Effector CD4-positive, alpha-beta T cell (primary cell): ENCODE measurements around the gene GSE1.

Source experiments
- DNase-seq: peaks from one replicate; pipeline ENCODE4 v3.0.0-alpha.2; 2020

Gene GSE1

DNA sequence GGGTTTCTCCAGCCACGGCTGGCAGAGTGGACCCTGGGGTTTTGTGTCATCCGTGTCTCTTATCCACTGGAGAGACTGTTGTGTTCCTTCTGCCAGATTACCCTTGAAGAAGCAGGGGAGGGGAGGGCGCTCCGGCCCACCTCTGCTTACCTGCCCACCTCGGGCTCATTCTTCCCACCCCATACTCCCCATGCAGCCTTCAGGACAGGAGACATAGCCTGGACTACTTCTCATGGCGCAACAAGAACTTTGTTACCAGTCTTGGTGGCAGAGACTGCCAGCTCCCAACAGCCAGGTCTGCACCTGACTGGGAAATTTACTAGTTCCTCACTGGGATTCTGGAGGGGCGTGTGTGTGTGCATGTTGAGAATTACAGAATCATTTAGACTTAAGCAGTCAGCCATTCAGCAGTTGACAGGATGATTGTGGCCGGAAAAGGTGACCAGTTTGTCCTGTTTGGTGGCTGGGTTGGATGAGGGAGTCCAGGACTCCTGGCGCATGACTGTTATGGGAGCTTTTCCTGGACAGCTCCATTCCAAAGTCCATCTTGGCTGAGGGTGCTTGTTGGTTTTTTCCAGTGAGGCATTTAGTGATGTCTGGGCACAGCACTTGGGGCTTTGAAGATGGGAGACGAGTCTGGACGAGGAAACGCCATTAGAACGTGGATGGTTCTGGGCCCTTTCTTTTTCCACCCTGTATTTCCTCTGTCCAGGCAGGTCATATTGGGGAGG lies 8.7 kb downstream of the GSE1 start:
- DNase-seq, result no peak

DNA sequence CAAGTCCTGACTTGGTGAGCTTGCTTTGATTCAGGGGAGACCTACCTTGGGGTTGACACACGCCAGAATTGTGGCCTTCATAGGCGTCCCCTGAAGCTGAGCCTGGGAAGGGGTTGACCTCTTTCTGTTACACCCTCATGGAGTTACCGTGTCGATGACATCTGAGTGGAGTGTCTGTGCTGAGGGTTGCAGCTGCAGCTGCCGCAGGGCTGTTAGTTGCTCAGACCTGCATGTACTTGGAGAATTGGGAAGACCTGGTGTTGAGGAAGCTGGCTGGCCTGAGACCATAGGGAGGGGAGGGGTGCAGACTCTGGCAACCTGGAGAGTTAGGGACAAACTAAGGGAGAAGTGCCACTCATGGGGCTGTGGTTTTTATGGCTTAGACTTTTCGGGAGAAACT lies 9.6 kb downstream of the GSE1 start:
- no peak for DNase-seq

DNA sequence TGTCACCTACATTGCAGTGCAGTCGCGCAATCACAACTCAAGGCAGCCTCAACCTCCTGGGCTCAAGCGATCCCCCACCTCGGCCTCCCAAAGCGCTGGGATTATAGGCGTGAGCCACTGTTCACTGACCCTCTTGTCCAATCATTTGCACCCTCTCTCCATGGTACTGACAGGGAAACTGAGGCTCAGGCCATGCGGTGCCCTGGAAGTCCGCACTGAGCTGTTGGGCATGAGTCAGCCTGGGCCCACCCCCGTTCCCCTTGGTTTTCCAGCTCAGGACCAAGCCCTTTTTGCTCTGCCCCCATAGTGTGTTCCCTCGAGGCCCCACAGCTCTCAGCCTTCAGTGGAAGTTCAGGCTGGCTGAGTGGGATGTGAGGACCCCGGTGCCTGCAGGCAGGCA lies 10.1 kb downstream of the GSE1 start:
- DNase-seq, result no peak

DNA sequence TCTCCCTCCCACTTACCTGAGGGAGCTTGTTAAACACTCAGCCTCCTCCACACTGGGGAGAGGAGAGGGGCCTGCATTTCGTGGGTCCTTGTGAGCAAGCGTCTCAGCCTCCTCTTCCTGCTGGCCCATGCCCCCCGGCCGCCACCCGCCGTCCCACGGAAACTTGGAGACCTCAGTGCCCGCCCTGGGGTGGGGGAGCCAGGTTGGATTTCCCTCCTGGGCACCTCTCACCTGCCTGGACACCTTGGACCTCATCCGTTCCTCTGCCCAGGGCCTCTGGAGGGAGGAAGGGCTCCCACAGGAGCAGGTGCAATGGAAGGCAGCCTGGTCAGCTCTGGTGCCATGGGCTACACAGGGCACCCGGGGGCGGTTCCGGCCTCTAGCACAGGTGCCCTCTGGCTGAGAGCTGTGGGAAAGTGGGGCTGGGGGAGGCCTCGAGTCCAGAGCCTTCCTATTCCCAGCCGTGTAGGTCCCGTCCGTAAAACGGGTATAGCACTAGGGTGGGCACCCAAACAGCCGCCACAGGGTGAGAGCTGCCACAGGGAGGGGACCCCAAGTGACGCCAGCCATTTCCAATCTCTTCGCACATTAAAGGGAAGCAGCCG lies 11.0 kb downstream of the GSE1 start:
- DNase-seq, result no peak

DNA sequence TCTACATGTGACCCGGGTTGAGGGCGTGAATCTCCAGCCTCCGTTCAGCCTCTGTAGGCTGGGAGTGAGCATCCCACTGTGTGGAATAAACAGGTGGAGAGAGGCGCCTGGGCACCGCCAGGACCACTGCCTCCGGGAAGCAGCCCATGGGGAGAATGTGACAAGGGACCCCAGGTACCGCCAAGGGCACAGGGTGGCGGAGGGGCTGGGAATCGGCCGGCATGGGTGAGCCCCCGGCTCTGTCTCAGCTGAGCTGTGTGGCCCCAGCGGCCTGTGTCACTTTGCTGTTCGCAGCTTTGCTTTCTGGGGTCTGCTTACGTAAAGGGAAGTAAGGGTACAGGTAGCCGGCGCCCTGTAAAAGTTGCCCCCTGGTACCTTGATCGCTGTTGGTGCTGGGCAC lies 11.5 kb downstream of the GSE1 start:
- DNase-seq, result no peak

DNA sequence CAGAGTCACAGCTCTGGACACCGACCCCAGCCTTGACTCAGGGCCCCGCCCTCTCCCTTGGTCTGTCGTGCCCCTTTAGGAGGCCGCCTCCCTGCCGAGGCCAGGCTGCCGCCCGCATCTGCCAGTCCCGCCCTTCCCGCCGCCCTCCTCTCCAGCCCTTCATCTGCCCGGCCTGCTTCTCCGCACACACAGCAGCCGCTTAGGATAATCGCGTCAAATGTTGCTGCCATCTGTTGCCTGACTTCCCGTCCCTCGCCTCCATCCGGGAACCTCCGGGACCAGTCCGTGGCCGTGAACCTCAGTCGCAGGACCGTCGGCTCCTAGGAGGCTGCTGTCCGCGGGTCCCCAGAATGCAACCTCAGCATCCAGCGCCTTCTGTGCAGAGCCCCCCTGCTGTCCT lies 11.9 kb downstream of the GSE1 start:
- DNase-seq, result no peak

DNA sequence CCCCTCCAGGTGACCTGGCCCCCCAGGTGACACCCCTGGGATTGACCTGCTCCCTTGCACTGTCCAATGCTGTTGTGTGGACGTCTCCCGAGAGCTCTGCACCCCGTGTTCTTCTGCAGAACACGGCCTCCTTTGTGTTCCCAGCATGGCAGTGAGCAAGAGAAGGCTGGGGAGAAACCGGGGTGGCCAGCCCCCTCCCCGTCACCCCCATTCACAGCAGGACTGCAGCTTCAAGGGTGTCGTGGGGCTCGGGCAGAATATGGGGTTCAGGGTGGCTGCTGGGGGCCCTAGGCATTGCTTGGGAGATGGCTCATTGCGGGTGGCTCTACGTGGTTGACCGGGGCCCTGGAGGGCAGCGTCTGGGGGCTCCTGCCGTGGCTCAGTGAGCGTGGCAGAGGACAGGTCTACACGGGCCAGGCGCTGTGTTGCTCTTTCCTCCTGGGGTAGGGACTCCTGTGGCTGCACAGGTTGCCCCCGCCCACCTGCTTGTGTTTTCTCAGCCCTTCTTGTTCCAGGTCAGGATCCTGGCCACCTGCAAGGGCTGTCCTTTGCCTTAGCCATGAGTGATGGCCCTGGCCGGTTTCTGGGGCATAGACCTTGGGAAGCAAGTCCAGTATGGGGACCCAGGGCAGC lies 12.5 kb downstream of the GSE1 start:
- DNase-seq, result no peak

DNA sequence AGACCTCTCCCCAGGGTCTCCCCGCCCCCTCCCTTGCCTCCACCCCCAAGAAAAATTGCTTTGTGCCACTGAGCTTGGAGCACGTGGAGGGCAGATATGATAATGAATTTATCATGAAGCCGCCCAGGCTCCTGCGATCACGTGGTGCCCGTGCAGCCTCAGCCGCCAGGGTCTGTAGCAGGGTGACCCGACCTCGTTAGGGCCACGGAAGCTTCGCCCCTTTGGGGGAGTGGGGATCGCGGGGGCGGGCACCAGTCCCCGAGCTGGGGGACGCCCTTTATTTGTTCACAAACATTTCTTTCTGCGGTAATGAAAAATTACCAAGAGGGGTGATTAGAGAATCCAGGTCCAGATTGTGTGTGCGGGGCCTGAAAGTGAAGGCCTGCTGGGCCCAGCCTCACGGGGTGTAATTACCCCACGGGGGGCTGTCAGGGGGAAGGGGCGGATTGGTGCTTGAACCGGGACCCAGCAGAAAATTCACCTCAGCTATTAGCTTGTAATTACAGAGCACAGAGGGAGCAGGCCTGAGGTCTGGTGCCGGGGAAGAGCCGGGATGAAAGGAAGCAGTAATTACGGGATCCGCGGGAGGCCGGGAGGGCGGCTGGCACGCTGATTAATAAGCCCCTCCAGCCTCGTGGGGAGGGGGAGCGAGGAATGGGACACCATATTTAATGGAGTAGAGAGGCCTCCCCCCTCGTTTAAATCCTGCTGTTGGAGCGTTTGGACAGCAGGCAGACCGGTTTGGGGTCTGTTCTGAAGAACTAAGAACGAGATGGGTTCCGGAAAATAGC lies 13.3 kb downstream of the GSE1 start:
- no peak for DNase-seq

DNA sequence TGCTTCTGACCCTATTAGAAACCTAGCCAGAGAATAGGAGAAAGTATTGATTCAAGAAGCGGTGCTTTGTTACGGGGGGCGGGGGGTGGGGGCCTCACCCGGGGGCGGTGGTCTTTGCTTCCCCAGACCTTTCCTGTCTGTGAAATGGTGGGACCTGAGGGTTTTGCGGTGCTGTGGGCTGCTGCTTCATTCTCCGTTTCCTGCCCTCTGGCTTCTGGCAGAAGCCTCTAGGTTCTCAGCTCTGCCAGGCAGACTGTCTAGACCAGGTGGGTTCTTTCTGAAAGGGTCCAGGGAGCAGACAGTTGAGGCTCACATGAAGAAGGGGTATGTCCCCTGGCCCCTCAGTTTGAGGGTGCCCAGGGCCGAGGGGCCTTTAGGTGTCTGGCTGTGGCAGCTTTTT lies 14.0 kb downstream of the GSE1 start:
- DNase-seq, result no peak

DNA sequence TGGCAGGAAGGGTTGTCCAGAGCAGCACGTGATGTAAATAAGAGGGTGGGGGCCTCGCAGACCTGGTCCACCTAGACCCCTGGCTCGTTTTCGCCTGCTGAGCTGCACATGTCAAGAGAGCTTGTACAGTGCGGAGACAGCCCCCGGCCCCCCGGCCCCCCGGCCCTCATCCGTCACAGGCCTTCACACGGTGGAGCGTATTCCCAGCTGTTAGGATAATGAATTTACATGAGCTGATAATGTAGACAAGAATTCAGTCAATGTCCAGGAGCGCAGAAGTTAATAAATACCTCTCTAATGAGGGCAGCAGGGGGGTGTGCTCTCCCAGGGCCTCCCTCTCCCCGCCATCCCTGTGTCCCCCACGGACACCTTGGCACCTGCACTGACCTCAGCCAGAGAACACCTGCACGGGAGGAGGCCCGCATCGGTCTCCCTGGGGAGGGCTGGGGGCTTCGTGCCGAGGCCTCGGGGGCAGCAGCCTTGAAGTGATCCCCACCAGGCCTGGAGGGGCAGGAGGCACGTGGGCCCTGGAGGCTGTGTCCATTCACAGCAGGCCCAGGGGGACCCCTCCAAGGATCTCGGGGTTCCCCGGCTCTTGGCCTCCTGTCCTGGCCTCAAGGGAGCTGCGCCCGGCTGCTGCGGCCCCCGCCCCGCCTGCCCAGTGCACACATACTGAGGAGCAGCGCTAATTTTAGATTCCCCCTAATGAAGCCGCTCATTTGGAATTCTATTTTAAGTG lies 14.6 kb downstream of the GSE1 start:
- DNase-seq, result no peak

DNA sequence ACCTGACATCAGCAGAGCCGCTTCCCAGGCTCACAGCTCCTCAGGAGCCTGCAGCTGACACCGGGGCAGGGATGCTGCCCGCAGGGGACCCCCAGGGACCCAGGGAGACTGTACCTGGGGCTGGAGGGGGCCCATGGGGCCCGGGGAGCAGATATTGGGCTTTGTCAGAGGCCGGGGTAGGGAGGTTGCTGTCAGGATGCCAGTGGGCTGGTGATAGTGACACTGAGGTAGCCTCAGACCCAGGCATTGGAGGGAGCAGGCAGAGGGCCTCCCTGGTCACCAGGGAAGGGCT lies 15.1 kb downstream of the GSE1 start:
- DNase-seq, result no peak

DNA sequence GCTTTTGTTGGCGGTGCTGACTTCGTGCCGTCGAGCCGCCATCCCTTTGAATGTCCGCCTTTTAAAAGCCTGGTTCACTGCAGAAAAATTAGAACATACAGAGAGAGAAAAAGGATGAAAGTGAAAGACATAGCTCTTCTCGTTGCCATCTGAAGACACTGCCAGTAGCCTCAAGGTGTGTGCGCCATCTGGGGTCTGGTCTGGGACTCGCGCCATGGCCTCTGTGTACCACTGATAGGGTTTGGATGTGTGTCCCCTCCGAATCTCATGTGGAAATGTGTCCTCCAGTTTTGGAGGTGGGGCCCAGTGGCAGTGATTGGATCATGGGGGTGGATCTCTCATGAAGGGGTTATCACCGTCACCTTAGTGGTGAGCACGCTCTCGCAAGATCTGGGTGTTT lies 15.5 kb downstream of the GSE1 start:
- DNase-seq, result no peak

DNA sequence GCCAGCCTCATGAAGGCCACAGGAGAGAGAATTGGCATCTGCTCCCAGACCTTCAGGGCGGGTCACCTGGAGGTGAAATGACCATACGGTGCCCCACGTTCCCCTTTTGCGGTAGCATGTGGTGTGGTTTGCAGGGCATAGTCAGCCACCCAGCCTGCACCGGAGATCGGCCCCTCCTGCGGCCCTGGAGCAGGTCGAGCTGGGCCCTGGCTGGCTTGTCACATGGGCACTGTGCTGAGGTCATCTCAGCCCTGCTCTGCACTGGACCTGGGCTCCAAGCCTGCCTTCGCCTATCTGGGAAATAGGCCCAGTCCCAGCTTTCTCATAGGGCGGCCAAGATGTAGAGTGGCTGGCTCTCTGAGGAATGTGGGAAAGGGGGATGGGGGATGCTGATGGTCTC lies 16.2 kb downstream of the GSE1 start:
- no peak for DNase-seq

DNA sequence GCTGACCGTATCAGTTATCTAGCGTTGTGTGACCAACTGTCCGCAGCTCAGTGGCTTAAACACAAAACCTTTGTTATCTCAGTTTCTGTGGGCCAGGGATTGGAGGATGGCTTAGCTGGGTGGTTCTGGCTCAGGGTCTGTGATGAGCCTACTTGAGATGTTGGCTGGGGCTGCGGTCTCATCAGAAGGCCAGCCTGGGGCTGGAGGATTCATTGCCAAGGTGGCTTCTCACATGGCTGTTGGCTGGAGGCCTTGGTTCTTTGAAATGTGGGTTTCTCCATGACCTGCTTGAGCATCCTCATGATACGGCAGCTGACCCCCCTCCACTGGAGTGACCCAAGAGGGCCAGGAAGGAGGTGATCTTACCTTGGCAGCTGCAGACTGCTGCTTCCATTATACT lies 16.7 kb downstream of the GSE1 start:
- DNase-seq, result no peak

DNA sequence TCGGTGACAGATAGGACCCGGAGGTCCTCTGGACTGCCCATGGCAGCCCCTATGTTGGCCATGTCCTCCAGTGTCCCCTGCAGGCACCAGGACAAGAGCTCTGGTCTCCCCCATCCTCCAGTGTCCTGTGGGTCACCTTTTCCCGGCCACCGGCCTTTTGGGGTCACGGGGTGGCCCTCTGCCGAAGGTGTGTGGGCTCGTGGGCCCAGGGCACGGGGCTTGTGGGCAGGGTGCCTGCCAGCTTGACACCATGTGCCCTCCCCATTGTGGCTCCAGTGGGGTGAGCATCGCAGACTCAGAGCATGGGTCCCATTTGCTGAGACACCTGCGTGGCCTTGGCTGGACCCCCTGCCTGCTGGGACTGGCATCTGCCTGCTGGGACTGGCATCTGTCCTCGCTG lies 18.1 kb downstream of the GSE1 start:
- DNase-seq, result no peak

DNA sequence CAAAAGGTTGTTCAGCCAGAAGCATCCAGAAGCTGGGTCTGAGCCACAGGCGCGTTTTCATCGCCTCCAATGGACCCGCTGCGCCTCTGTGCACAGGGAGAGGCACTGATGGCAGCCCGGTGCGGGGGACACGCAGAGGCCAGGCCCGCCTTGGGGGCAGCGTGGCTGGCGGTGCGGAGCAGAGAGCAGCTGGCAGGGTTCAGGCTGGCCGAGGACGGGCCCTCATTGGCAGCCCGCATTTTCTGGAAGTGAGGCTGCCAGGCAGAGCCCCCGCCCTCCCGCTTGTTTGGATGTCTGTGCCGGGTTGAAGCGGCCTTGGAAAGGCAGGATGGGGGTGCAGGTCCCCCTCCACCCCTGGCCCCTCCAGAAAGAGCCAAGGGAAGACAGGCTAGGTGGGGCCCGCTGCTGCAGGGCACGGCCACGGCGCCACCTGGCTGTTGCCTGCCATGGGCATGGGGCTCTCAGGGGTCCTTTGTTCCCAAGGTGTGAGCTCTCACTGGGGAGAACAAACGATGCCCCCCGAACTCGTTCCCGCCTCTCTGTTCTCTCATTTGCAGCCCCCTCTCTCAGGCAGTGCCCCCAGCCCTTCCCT lies 18.8 kb downstream of the GSE1 start:
- no peak for DNase-seq

DNA sequence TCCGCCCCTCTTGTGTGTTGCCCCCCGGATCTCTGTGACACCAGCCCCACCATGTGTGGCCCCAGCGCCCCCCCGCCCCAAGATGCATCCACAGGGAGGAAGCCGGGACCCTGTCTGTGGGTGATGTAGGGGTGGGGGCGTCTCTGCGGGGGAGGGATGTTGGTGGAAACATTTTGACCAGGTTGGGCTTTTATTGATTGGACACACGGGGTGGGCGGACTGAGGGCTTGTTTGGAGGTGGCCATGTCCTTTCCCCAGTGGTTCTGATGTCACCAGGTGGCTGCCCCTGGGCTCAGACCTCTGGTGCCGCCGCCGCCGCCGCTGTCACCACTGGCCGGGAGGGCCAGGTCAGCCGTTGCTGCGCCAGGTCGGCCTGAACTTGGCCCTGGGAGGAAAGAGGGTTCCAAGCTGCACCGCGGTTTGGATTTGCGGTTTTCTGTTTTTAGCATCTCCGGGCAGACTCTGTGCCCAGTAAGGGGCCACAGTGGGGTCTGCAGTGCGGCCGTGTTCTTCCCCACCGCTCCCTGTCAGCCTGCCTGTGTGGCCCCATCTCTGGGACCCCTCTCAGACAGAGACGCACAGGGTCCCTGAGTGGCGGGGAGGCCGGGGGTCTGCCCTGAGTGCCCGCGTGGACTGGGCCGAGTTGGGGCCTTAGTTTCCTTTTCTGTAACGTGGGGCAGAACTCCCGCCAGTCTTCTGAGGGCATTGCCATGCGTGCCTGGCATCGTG lies 19.8 kb downstream of the GSE1 start:
- no peak for DNase-seq

DNA sequence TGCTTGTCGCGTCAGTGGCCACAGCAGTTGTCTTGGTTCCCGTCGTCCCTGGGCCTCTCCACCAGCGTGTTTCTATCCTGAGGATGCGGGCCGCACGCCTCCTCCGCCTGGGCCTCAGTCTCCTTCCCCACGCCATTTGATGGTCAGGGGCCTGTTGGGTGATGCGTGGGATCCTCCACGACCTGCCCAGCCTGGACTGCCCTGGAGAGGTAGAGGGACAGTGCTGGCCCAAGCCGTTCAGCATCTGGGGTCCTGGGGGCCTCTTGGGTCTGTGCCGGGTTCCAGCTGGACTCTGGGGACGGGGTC lies 20.3 kb downstream of the GSE1 start:
- DNase-seq, result no peak

DNA sequence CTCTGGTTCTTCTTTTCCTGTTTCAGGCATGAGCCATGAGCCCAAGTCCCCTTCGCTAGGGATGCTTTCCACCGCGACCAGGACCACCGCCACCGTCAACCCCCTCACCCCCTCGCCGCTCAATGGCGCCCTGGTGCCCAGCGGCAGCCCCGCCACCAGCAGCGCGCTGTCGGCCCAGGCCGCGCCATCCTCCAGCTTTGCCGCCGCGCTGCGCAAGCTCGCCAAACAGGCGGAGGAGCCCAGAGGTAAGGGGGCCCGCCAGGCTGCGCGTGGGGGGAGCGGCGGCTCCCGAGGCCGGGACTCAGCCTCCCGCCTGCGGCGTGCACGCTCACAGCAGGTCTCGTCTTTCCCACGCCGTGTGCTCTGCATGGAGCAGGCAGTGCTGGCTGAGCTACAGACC lies 20.8 kb downstream of the GSE1 start:
- DNase-seq, result no peak

DNA sequence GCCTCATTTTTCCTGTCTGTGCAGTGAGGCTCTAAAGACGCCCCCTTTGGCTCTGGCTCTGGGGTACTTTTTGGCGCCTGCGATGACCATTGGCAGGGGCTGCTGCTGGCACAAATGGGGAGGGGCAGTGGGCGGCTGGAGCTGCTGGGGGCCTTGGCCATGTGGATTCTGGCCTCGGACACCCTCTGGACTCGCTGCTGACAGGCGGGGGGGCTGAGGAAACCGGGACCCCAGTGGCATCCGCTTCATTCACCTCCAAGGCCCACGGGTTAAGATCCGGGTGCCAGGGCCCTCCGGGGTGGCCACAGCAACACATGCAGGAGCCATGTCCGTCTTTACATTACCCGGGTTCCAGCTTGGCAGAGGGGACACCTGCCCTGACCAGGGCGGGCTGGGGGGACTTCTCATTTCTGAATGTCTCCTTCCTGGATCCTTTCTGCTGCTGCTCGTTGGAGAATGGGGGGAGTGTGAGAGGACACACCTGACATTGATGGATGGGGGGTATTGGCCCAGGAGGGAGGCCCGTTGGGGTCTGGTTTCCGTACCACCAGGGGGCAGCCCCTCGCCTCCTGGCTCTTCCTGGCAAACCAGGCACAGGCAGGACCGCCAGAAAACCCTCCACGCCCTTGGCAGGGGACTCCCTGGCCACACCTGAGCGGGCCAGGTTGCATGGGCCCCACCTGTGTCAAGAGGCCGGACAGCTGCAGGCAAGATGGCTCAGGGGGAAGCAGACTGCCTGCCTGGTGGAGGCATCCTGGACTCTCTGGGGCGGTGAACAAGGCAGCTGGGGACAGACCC lies 21.8 kb downstream of the GSE1 start:
- DNase-seq, result no peak

DNA sequence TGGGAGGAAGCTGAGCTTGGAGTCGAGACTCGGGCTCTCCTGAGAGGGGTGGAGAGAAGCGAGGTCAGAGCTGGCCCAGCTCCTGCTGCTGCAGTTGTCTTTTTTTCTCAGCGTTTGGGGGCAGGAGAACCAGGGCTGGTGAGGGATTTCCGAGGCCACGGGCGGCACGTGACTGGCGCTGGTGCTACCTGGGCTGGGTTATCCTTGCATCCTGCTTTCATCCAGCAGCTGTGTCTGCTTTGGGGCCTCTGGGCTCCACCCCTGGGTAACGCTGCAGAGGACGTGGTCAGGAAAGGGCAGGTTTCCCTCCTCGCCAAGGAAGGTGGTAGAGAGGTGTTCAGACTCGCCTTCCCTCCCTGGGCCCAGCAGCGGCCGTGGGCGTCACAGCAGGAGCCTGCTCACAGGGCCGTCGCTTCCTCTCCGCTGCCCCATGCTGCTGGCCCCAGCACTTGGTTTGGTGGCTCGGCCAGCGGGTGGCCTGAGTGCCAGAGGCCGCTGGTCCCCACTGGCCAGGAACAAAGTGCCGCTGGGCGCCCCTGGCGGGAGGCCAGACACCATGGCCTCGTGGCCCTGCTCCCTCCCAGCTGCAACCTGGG lies 22.5 kb downstream of the GSE1 start:
- DNase-seq, result no peak
